ENCODE results near the gene PAX5.

Gene PAX5

DNA sequence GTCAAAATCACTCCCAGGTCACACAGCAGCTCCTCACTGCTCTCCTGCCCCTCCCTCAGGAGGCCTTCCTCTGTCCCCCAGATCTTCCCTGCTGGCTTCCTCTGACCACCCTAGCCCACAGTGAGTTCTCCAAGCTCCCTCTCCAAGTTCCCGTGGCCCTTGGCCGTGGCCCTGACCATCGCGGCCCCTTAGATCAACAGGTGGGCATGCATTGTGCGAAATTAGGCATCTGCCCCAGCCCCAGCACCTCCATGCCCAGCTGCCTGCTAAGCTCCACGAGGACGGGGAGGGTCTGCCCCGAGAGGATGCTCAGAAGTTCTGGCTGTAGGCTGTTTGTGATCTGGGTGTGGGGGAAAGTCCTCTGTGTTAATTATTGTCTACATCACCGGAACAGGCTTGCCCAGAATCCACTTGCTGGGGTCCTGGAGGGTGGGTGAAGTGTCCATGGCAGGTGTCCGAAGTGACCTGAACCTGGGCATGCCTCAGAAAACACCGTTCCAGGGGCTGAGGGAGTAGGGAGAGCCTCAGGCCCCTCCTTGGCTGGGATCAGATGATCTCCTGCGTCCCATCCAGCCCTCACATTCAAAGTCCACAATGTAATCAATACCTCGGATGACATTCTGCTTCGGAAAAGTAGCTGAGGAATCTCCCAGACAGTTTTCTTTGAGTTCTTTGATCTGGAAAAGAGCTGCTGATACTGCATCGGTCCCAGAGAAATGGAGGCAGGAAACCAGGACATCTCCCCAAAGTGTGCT, 194.8 kb downstream of the PAX5 start:
- H3K4me3 ChIP-seq (ENCODE audit: low read length): no peak overlapping the region
- H3K9me3 ChIP-seq (ENCODE audit: insufficient read depth, low read depth, low read length): no peaks in the 10 kb centered on the region
- no peaks in the 10 kb centered on the region for H3K36me3 ChIP-seq (ENCODE audit: insufficient read depth, low read depth, low read length)
- no peak overlapping the region for H3K27ac ChIP-seq (ENCODE audit: low read length)
- H3K9ac ChIP-seq (ENCODE audit: low read depth, low read length): no peak overlapping the region
- H3K4me1 ChIP-seq (ENCODE audit: insufficient read depth, low read length): peaks cover 13% of the 10 kb centered on the region; the same call in 1 of the 2 replicates
- H3K27me3 ChIP-seq (ENCODE audit: insufficient read depth, low read length): no peaks in the 10 kb centered on the region

DNA sequence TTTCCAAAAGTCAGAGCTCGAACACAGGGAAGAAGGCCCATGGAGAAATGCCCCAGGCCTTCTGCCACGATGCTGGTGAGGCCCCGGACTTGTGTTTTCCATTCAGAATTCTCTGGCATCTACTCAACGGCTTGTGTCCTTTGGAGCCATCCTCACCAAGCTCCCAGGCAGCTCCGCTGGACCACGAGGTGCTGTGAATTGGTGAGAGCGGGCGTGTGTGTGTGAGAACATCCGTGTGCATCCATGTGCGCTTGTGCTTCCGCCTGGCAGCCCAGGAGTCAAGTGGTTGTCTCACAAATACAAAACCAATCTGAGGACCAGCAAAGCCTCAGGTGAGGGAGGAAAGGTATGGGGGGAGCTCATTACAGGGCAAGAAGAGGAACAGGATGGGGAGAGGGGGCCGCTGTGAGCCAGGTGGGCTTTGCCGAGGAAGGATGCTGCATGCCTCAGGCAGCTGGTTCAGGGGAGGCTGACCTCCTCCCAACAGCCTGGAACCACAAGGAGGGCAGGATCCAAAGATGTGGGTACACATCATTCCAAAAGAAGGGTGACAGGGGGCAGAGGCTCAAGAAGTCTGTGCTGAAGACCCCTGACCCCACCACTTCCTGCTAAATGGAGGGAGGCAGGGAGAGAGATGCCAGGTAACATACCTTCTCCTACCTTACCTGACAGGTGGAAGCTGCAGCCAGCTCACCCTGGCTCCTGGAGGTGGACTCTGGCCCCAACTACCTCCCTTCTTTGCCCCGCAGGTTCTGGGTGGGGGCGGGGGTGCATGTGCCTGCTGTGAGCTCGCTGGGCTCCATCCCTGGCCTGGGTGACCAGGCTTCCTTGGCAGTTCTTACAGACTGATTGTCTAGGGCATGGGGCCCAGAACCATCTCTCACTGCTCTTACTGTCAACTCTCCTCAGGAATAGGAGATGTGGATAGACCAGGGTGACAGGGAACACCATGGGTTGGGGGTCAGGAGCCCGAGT, 196.3 kb downstream of the PAX5 start:
- H3K9ac ChIP-seq (ENCODE audit: low read depth, low read length): no peak overlapping the region
- H3K9me3 ChIP-seq (ENCODE audit: insufficient read depth, low read depth, low read length): no peaks in the 10 kb centered on the region
- H3K27me3 ChIP-seq (ENCODE audit: insufficient read depth, low read length): no peaks in the 10 kb centered on the region
- no peak overlapping the region for H3K27ac ChIP-seq (ENCODE audit: low read length)
- H3K4me3 ChIP-seq (ENCODE audit: low read length): no peak overlapping the region
- H3K4me1 ChIP-seq (ENCODE audit: insufficient read depth, low read length): peaks cover 16% of the 10 kb centered on the region; the same call in 1 of the 2 replicates
- H3K36me3 ChIP-seq (ENCODE audit: insufficient read depth, low read depth, low read length): no peaks in the 10 kb centered on the region

DNA sequence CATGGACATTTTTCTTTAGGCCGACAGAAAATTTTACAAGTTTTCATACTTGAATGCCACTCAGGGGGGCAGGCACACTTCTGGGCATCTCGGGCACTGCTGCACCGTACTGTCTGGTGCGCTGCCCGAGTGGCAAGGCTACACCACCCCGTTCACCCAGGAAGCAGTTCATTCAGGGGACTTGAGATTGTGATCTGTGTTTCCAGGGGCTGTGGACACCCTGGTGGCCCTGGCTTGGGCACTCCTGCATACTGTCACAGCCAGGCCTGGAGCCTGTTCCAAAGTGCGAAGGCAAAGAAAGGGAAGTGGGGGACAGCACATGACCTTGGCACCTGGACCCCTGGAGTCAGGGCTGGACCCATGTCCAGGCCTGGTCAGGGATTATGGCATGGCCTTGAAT, 197.6 kb downstream of the PAX5 start:
- Histone ChIP-seq H3K27me3 (ENCODE audit: insufficient read depth, low read length) (no peaks in the 10 kb centered on the region), H3K4me3 (ENCODE audit: low read length) (no peak overlapping the region), H3K9me3 (ENCODE audit: insufficient read depth, low read depth, low read length) (no peaks in the 10 kb centered on the region), H3K9ac (ENCODE audit: low read depth, low read length) (no peak overlapping the region), H3K4me1 (ENCODE audit: insufficient read depth, low read length) (peaks cover 8% of the 10 kb centered on the region; the same call in 1 of the 2 replicates), H3K36me3 (ENCODE audit: insufficient read depth, low read depth, low read length) (no peaks in the 10 kb centered on the region), H3K27ac (ENCODE audit: low read length) (no peak overlapping the region)

DNA sequence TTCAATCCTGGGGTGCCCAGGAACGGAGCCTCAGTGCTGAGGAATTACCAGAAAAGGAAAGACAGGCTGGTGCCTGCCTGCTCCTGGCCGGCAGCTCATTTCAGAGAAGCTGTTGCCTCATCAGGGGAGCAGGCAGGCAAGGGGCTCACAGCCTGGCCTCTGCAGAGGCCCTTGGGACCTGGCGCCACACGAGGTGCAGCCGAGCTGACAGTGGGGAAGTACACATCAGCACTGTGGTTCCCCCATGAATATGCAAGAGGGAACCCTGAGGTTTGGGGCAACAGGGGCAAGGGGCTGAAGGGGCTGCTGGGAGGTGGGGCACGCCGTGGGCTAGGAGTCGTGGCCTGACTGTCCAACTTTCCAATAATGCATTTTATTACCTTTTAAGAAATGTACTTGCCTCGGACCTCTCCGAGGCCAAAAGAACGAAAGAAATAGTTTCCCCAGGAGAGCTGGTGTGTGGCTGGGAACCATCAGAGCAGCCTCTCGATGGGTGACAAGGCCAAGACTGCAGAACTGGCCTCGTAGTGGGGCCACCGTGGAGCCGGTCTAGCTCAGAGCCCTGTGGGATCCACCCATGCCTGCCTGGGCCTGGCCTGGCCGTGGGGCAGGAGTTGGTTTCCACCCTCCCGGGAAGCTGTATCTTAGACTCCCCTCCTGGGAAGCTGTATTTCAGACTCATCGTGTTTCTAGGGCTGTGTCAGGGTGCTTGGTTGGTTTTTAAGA, 198.6 kb downstream of the PAX5 start:
- H3K4me1 ChIP-seq (ENCODE audit: insufficient read depth, low read length): peaks cover 3% of the 10 kb centered on the region; the same call in 1 of the 2 replicates
- no peak overlapping the region for H3K4me3 ChIP-seq (ENCODE audit: low read length)
- H3K27ac ChIP-seq (ENCODE audit: low read length): no peak overlapping the region
- no peaks in the 10 kb centered on the region for H3K27me3 ChIP-seq (ENCODE audit: insufficient read depth, low read length)
- no peaks in the 10 kb centered on the region for H3K36me3 ChIP-seq (ENCODE audit: insufficient read depth, low read depth, low read length)
- no peaks in the 10 kb centered on the region for H3K9me3 ChIP-seq (ENCODE audit: insufficient read depth, low read depth, low read length)
- H3K9ac ChIP-seq (ENCODE audit: low read depth, low read length): no peak overlapping the region

DNA sequence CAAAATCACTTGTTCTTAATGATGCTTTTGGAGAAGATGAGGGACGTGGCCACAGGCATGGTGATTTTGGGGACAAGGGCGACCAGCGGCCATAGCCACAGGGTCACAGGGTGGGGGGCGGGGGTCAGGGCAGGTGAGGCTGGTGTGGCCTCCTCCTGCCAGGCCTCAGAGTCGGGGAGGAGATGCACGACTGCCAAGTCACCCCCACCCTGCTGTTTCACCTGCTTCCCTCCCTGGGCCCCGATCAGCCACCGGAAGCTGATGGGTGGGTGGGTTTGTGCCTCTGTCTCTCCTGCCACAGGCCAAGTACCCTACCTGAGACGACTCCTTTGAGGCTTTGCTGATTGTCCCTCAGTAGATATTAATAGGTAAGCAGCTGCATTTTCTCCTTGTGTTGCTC, 199.3 kb downstream of the PAX5 start:
- peaks cover 3% of the 10 kb centered on the region; the same call in 1 of the 2 replicates for H3K4me1 ChIP-seq (ENCODE audit: insufficient read depth, low read length)
- H3K27me3 ChIP-seq (ENCODE audit: insufficient read depth, low read length): no peaks in the 10 kb centered on the region
- H3K9me3 ChIP-seq (ENCODE audit: insufficient read depth, low read depth, low read length): no peaks in the 10 kb centered on the region
- no peaks in the 10 kb centered on the region for H3K36me3 ChIP-seq (ENCODE audit: insufficient read depth, low read depth, low read length)
- no peak overlapping the region for H3K4me3 ChIP-seq (ENCODE audit: low read length)
- no peak overlapping the region for H3K27ac ChIP-seq (ENCODE audit: low read length)
- H3K9ac ChIP-seq (ENCODE audit: low read depth, low read length): no peak overlapping the region

DNA sequence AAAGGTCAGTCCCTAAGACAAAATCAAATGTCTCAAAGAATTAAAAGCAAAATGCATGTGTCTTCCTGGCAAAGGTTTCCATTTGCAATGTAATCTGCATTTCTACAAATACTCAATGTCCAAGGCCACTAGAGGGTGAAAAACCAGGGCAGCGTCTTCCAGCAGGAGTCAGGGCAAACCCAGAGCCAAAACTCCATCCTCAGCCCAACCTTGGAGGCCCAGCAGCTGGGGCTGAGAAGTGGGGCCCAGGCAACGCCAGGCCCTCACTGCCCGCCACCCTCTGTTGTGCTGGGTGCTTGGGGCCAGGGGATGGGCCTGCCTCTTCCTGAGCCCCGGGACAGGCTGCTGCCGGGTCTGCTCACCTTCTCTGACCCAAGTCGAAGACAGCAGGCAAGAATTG, 200.1 kb downstream of the PAX5 start:
- no peaks in the 10 kb centered on the region for H3K36me3 ChIP-seq (ENCODE audit: insufficient read depth, low read depth, low read length)
- no peak overlapping the region for H3K27ac ChIP-seq (ENCODE audit: low read length)
- H3K27me3 ChIP-seq (ENCODE audit: insufficient read depth, low read length): no peaks in the 10 kb centered on the region
- H3K4me1 ChIP-seq (ENCODE audit: insufficient read depth, low read length): peaks cover 3% of the 10 kb centered on the region; the same call in 1 of the 2 replicates
- H3K9ac ChIP-seq (ENCODE audit: low read depth, low read length): no peak overlapping the region
- no peak overlapping the region for H3K4me3 ChIP-seq (ENCODE audit: low read length)
- H3K9me3 ChIP-seq (ENCODE audit: insufficient read depth, low read depth, low read length): no peaks in the 10 kb centered on the region

DNA sequence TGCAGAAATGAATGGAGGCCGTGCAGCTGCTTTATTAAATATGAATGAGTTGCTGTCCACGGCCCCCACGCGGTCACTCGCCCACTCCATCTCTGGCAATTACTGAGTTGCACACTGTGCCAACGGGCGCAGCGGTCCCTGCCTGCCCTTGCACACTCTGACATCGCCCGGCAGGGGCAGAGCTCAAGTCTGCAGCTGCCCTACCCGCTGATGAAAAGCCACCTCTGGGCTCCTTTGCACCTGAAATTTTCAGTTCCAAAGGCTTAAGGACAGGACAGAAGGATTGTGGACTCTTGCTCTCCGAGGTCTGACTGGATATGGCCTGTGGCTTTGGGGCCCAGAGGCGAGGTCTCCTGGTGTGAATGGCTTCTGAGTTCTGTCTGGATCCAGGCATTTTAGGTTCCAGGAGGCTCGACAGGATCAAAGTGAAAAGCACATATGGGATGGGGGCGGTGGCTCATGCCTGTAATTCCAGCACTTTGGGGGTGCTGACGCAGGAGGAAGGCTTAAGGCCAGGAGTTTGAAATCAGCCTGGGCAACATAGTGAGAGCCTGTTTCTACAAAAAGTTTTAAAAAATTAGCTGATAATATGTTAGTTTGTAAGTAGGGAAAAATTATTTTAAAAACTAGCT, 201.8 kb downstream of the PAX5 start:
- peaks cover 7% of the 10 kb centered on the region; the same call in 1 of the 2 replicates for H3K4me1 ChIP-seq (ENCODE audit: insufficient read depth, low read length)
- no peaks in the 10 kb centered on the region for H3K27me3 ChIP-seq (ENCODE audit: insufficient read depth, low read length)
- H3K27ac ChIP-seq (ENCODE audit: low read length): no peak overlapping the region
- H3K4me3 ChIP-seq (ENCODE audit: low read length): no peak overlapping the region
- no peak overlapping the region for H3K9ac ChIP-seq (ENCODE audit: low read depth, low read length)
- no peaks in the 10 kb centered on the region for H3K9me3 ChIP-seq (ENCODE audit: insufficient read depth, low read depth, low read length)
- H3K36me3 ChIP-seq (ENCODE audit: insufficient read depth, low read depth, low read length): no peaks in the 10 kb centered on the region

DNA sequence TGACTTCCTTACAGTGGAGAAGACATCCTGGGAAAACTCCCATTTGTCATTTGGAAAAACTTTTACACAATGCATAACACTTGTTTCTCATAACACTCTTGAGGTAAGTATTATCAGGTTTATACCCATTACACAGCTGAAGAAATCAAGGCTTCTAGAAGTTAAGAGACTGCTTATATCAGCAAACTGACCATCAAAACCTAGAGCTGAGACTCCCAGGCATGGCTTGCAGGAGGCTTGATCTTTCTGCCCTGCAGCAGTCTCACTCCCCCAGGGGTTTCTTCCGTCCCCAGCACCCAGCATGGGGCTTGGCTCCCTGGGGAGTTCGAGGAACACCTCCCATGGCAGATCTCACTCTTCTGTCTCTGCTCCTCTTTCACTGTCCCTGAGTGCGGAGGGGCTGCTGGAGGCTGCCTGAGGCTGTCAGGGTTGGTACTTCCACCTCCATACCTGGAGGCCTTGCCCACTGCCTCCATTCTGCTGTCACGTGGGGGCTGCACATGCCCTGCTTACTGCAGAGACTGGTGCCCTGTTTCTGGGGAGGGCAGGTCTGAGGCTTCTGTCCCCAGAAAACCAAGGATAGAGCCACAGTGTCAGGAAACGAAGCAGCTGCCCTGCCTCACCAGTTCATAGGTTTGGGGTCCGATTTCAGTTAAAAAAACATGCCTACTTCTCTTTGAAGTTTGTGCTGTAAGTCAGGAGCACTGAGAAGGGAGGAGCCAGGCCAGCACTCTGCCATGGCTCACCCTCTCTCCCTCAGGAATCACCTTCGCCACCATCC, 202.5 kb downstream of the PAX5 start:
- H3K27me3 ChIP-seq (ENCODE audit: insufficient read depth, low read length): no peaks in the 10 kb centered on the region
- no peak overlapping the region for H3K9ac ChIP-seq (ENCODE audit: low read depth, low read length)

DNA sequence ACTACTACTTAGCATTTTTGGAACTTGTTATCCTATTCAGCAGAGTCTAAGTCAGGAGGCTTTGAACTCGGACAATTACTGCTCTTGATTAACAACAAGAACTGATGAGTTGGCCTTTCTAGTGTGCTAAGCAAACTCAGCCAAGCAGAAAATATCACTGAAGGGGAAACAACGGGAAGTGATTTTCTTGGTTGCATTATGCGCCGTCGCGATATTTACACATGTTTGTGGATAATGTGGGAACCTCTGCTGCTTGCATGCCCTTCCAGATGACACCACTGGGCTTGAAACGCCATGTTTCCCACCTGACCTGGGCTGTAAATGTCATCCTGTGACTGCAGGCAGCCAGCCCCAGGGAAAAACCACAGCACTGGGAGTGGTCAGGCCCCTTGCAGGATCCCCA, 205.5 kb downstream of the PAX5 start:
- H3K27me3 ChIP-seq (ENCODE audit: insufficient read depth, low read length): no peaks in the 10 kb centered on the region
- no peak overlapping the region for H3K27ac ChIP-seq (ENCODE audit: low read length)
- H3K4me3 ChIP-seq (ENCODE audit: low read length): no peak overlapping the region
- H3K9ac ChIP-seq (ENCODE audit: low read depth, low read length): no peak overlapping the region
- no peaks in the 10 kb centered on the region for H3K9me3 ChIP-seq (ENCODE audit: insufficient read depth, low read depth, low read length)
- peaks cover 6% of the 10 kb centered on the region; the same call in 1 of the 2 replicates for H3K4me1 ChIP-seq (ENCODE audit: insufficient read depth, low read length)
- H3K36me3 ChIP-seq (ENCODE audit: insufficient read depth, low read depth, low read length): no peaks in the 10 kb centered on the region

More for the DNA sequence above, 202.5 kb downstream of the PAX5 start:
- Histone ChIP-seq H3K4me1 (ENCODE audit: insufficient read depth, low read length) (peaks cover 8% of the 10 kb centered on the region; the same call in 1 of the 2 replicates), H3K9me3 (ENCODE audit: insufficient read depth, low read depth, low read length) (no peaks in the 10 kb centered on the region), H3K4me3 (ENCODE audit: low read length) (no peak overlapping the region), H3K27ac (ENCODE audit: low read length) (no peak overlapping the region), H3K36me3 (ENCODE audit: insufficient read depth, low read depth, low read length) (no peaks in the 10 kb centered on the region)

DNA sequence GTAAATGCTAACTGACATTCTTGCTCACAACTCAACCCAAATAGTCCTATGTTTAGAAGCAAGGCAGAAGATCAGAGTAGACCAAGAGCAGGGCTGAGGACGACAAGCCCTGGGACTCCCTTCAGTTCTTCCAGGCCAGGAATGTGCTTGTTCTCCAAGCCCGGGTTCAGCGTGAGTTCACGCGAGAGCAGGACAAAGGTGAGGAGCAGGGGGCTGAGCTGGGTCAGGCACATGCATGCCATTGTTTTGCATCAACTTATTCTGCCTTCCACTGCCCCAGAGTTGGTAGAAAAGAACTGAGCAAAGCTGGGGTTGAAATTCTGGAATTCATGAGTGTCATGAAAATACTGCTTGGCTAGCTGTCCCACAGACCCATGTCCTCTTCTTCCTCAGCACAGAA, 206.5 kb downstream of the PAX5 start:
- Histone ChIP-seq H3K9ac (ENCODE audit: low read depth, low read length) (no peak overlapping the region), H3K4me1 (ENCODE audit: insufficient read depth, low read length) (peaks cover 6% of the 10 kb centered on the region; the same call in 1 of the 2 replicates), H3K9me3 (ENCODE audit: insufficient read depth, low read depth, low read length) (no peaks in the 10 kb centered on the region), H3K27ac (ENCODE audit: low read length) (no peak overlapping the region), H3K27me3 (ENCODE audit: insufficient read depth, low read length) (no peaks in the 10 kb centered on the region), H3K36me3 (ENCODE audit: insufficient read depth, low read depth, low read length) (no peaks in the 10 kb centered on the region), H3K4me3 (ENCODE audit: low read length) (no peak overlapping the region)
